Smooth muscle cell (in vitro differentiated cells): ENCODE measurements around the gene DRC3. TPM values are rescaled to one million over a fixed set of nuclear protein-coding genes. Genes with fewer than 3 reads are reported as not detected.
A peak's percentile ranks its signal among the peaks of the same experiment; 100 is the strongest.
"Not testable (repeated sequence)": the region's sequence is repeated elsewhere in the genome, so short reads cannot be mapped to it uniquely, and the experiment has no call there.

Source experiments
- DNase-seq: peaks from one replicate; lab custom pipeline; 2025; ENCODE audit not compliant: unreplicated experiment; lab: John Stamatoyannopoulos, UW
- H2AFZ ChIP-seq: fragments of 200-600 bp; sonication (generic); 2 replicates; pipeline ENCODE4 v1.6.0; 2016; ENCODE audit warnings: antibody characterized with exemption, low read depth, mild to moderate bottlenecking
- H3F3A ChIP-seq: fragments of 200-600 bp; sonication (generic); 2 replicates; pipeline ENCODE4 v1.6.0; 2017; ENCODE audit warnings: antibody characterized with exemption, low read depth
- H3K27ac ChIP-seq: fragments of 200-600 bp; sonication (generic); 2 replicates; pipeline ENCODE4 v1.5.1; 2016; ENCODE audit warnings: low read depth, mild to moderate bottlenecking
- H3K27me3 ChIP-seq: fragments of 200-600 bp; sonication (generic); 2 replicates; pipeline ENCODE4 v1.6.1; 2016; ENCODE audit warnings: low read depth, mild to moderate bottlenecking
- H3K36me3 ChIP-seq: fragments of 200-600 bp; sonication (generic); 2 replicates; pipeline ENCODE4 v1.5.1; 2016; ENCODE audit warnings: low read depth
- H3K4me1 ChIP-seq: fragments of 200-600 bp; sonication (generic); 2 replicates; pipeline ENCODE4 v1.5.1; 2016; ENCODE audit warnings: low read depth
- H3K4me2 ChIP-seq: fragments of 200-600 bp; sonication (generic); 2 replicates; pipeline ENCODE4 v1.6.0; 2016; ENCODE audit warnings: mild to moderate bottlenecking
- H3K4me3 ChIP-seq: fragments of 200-600 bp; sonication (generic); 2 replicates; pipeline ENCODE4 v1.5.1; 2016; ENCODE audit warnings: mild to moderate bottlenecking
- H3K79me2 ChIP-seq: fragments of 200-600 bp; sonication (generic); 2 replicates; pipeline ENCODE4 v1.6.0; 2016; ENCODE audit warnings: low read depth, mild to moderate bottlenecking
- H3K9ac ChIP-seq: fragments of 200-600 bp; sonication (generic); 2 replicates; pipeline ENCODE4 v1.6.0; 2016; ENCODE audit warnings: low read depth
- H3K9me3 ChIP-seq: fragments of 200-600 bp; sonication (generic); replicated peaks from 2 replicates; pipeline ENCODE4 v1.5.1; 2016; ENCODE audit warnings: low read depth
- H4K20me1 ChIP-seq: fragments of 200-600 bp; sonication (generic); 2 replicates; pipeline ENCODE4 v1.6.0; 2016; ENCODE audit warnings: low read depth
- CTCF ChIP-seq: fragments of 200-600 bp; sonication (generic); IDR thresholded peaks from 2 replicates; pipeline ENCODE4 v1.5.1; 2017; ENCODE audit warnings: borderline replicate concordance, mild to moderate bottlenecking, antibody characterized with exemption; ENCODE audit not compliant: insufficient read depth, poor library complexity, severe bottlenecking
- WGBS: methylation state at CpG from one replicate; pipeline ENCODE4 v1.1.7; 2016; ENCODE audit warnings: low lambda C conversion rate; 5-methylcytosine and 5-hydroxymethylcytosine counted together
- polyA plus RNA-seq: library from polyadenylated mRNA; unstranded; fragments of >200 nt; fragmentation: Nextera tagmentation; extraction: Ambion mirVana; gene quantifications from 2 replicates; pipeline ENCODE4 v1.2.1, GENCODE V29; 2016
- total RNA-seq: library from RNA; depleted of rRNA; stranded (reverse); fragments of >200 nt; gene quantifications from 2 replicates; pipeline ENCODE4 v1.2.3, GENCODE V29; 2014

The DRC3 gene
- total and polyA plus RNA-seq, 2 experiments from 2014 or later, result 0.72 to 0.83 TPM

- Histone ChIP-seq H3K27me3 (no peaks in the 10 kb centered on the region), H4K20me1 (no peaks in the 10 kb centered on the region), H3K4me3 (no peak overlapping the region), H3K36me3 (no peaks in the 10 kb centered on the region), H3K4me2 (no peak overlapping the region), H3K27ac (peak overlapping the region; percentile 96), H3K9ac (peak overlapping the region; percentile 85), H3F3A (no peaks in the 10 kb centered on the region), H3K79me2 (no peaks in the 10 kb centered on the region), H2AFZ (no peak overlapping the region), H3K9me3 (no peaks in the 10 kb centered on the region), H3K4me1 (no peaks in the 10 kb centered on the region)
- WGBS, result 64% methylated on average over 2 of the region's 2 CpGs
- no peak for TF ChIP-seq CTCF
- DNase-seq, result no peak
Observed at GRCh38 chr17:17990282-17990681, 17.6 kb downstream of the DRC3 start.

- no peak overlapping the region for H3K9ac ChIP-seq
Observed at GRCh38 chr17:17993366-17993765, 20.7 kb downstream of the DRC3 start.

GRCh38 chr17:17993852-17994251 is 21.2 kb downstream of the DRC3 start:
- no peak overlapping the region for H2AFZ ChIP-seq
- H3K9ac ChIP-seq, result no peak overlapping the region
- TF ChIP-seq CTCF, result no peak
- H3F3A ChIP-seq, result no peaks in the 10 kb centered on the region
- no peak for DNase-seq
- H3K4me2 ChIP-seq, result no peak overlapping the region
- H3K9me3 ChIP-seq, result no peaks in the 10 kb centered on the region
- no peaks in the 10 kb centered on the region for H3K27me3 ChIP-seq
- no peaks in the 10 kb centered on the region for H4K20me1 ChIP-seq
- WGBS, result 98% methylated on average over 12 of the region's 12 CpGs
- H3K4me1 ChIP-seq, result no peaks in the 10 kb centered on the region
- H3K4me3 ChIP-seq, result no peak overlapping the region
- no peak overlapping the region for H3K27ac ChIP-seq
- no peaks in the 10 kb centered on the region for H3K79me2 ChIP-seq
- H3K36me3 ChIP-seq, result no peaks in the 10 kb centered on the region

More at GRCh38 chr17:17993366-17993765, 20.7 kb downstream of the DRC3 start:
- Histone ChIP-seq H2AFZ (no peak overlapping the region), H3K4me3 (no peak overlapping the region), H3K27ac (no peak overlapping the region), H3K4me2 (no peak overlapping the region), H3K27me3 (no peaks in the 10 kb centered on the region), H3K36me3 (no peaks in the 10 kb centered on the region), H3K79me2 (no peaks in the 10 kb centered on the region), H3F3A (no peaks in the 10 kb centered on the region), H3K4me1 (no peaks in the 10 kb centered on the region), H3K9me3 (no peaks in the 10 kb centered on the region), H4K20me1 (no peaks in the 10 kb centered on the region)
- DNase-seq, result no peak
- TF ChIP-seq CTCF, result no peak
- 100% methylated on average over 2 of the region's 2 CpGs for WGBS

- DNase-seq, result no peak
- no peaks in the 10 kb centered on the region for H3K79me2 ChIP-seq
- no peak overlapping the region for H3K9ac ChIP-seq
- H3K9me3 ChIP-seq, result no peaks in the 10 kb centered on the region
- WGBS, result 59% methylated on average over 18 of the region's 18 CpGs
- H3K27me3 ChIP-seq, result no peaks in the 10 kb centered on the region
- no peaks in the 10 kb centered on the region for H4K20me1 ChIP-seq
- H3K4me2 ChIP-seq, result no peak overlapping the region
- H3K36me3 ChIP-seq, result no peaks in the 10 kb centered on the region
- peak; percentile 14 for TF ChIP-seq CTCF
- H3K27ac ChIP-seq, result no peak overlapping the region
- no peaks in the 10 kb centered on the region for H3F3A ChIP-seq
- H3K4me1 ChIP-seq, result no peaks in the 10 kb centered on the region
- H3K4me3 ChIP-seq, result no peak overlapping the region
- no peak overlapping the region for H2AFZ ChIP-seq
Observed at GRCh38 chr17:17994271-17995069, 21.8 kb downstream of the DRC3 start.

GRCh38 chr17:17995887-17996286 is 23.2 kb downstream of the DRC3 start:
- not testable (repeated sequence) for H4K20me1 ChIP-seq, H3K4me2 ChIP-seq
- WGBS, result 97% methylated on average over 8 of the region's 8 CpGs

More at GRCh38 chr17:17995887-17996286, 23.2 kb downstream of the DRC3 start:
- not testable (repeated sequence) for H3K9me3 ChIP-seq, DNase-seq, H3K4me3 ChIP-seq, H3K4me1 ChIP-seq, H3K36me3 ChIP-seq, H3K9ac ChIP-seq, H3K27ac ChIP-seq, H3F3A ChIP-seq, H3K79me2 ChIP-seq, H2AFZ ChIP-seq, H3K27me3 ChIP-seq
